Effector memory CD8-positive, alpha-beta T cell (primary cell): Measurements from ENCODE around the gene MAPK1IP1L.
"Not testable (repeated sequence)": the region's sequence is repeated elsewhere in the genome, so short reads cannot be mapped to it uniquely, and the experiment has no call there.

Experiments
- ATAC-seq: fragments of 150-1000 bp; cut with Tn5 transposase; replicated peaks from 2 replicates; pipeline ENCODE4 v1.10.0; 2021; ENCODE audit warnings: mild to moderate bottlenecking, moderate library complexity
- DNase-seq, 3 experiments: peaks; one replicate each; pipeline ENCODE4 v3.0.0; 2021
- H3K27ac Mint-ChIP-seq, 2 donors: one replicate each; pipeline ENCODE4 v1.8.0; 2022; ENCODE audit warnings: mild to moderate bottlenecking in 2 of 2, mixed read lengths in 2 of 2, moderate library complexity in 2 of 2
- H3K27me3 Mint-ChIP-seq, 2 donors: one replicate each; pipeline ENCODE4 v1.8.0; 2022; ENCODE audit warnings: mixed read lengths in 2 of 2
- H3K36me3 Mint-ChIP-seq: one replicate; pipeline ENCODE4 v1.8.0; 2022; ENCODE audit warnings: mild to moderate bottlenecking, moderate library complexity, mixed read lengths; ENCODE audit not compliant: insufficient read depth
- H3K4me1 Mint-ChIP-seq, 2 donors: one replicate each; pipeline ENCODE4 v1.8.0; 2022; ENCODE audit warnings: low read depth in 2 of 2, mixed read lengths in 2 of 2
- H3K4me3 Mint-ChIP-seq, 2 donors: one replicate each; pipeline ENCODE4 v1.8.0; 2022; ENCODE audit warnings: mild to moderate bottlenecking in 2 of 2, mixed read lengths in 2 of 2, moderate library complexity in 2 of 2
- H3K9me3 Mint-ChIP-seq, 2 donors: one replicate each; pipeline ENCODE4 v1.8.0; 2022; ENCODE audit warnings: mixed read lengths in 2 of 2

MAPK1IP1L gene

DNA sequence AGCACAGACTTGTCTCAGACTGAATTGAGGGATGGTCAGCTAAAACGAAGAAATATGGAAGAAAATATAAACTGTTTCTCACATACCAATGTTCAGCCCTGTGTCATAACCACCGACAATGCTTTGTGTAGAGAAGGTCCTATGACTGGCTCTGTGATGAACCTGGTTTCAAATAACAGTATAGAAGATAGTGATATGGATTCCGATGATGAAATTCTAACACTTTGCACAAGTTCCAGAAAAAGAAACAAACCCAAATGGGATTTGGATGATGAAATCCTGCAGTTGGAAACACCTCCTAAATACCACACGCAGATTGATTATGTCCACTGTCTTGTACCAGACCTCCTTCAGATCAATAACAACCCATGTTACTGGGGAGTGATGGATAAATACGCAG lies 7.9 kb upstream of the MAPK1IP1L start:
- H3K4me1 Mint-ChIP-seq: peaks cover 2 to 3% of the 10 kb centered on the region in 2 donors
- no peaks in the 10 kb centered on the region for H3K36me3 Mint-ChIP-seq
- no peaks in the 10 kb centered on the region for H3K9me3 Mint-ChIP-seq
- DNase-seq (no peak), ATAC-seq (no peak)
- H3K27ac Mint-ChIP-seq: no peak overlapping the region
- no peaks in the 10 kb centered on the region for H3K27me3 Mint-ChIP-seq
- H3K4me3 Mint-ChIP-seq: no peak overlapping the region

- H3K27ac Mint-ChIP-seq: no peak overlapping the region
Measured at GRCh38 chr14:55045087-55045486, 6.4 kb upstream of the MAPK1IP1L start.

GRCh38 chr14:55047301-55048053 lies 4.0 kb upstream of the MAPK1IP1L start:
- DNase-seq (no peak), ATAC-seq (no peak)
- Mint-ChIP-seq H3K27me3 (no peaks in the 10 kb centered on the region), H3K4me1 (peaks cover 9 to 12% of the 10 kb centered on the region in 2 donors), H3K36me3 (peaks cover 27% of the 10 kb centered on the region), H3K4me3 (no peak overlapping the region), H3K27ac (no peak overlapping the region), H3K9me3 (no peaks in the 10 kb centered on the region)

More at GRCh38 chr14:55045087-55045486, 6.4 kb upstream of the MAPK1IP1L start:
- Mint-ChIP-seq H3K4me3 (no peak overlapping the region), H3K36me3 (peaks cover 7% of the 10 kb centered on the region), H3K27me3 (no peaks in the 10 kb centered on the region), H3K4me1 (no peaks in the 10 kb centered on the region), H3K9me3 (no peaks in the 10 kb centered on the region)
- DNase-seq (no peak), ATAC-seq (no peak)

DNA sequence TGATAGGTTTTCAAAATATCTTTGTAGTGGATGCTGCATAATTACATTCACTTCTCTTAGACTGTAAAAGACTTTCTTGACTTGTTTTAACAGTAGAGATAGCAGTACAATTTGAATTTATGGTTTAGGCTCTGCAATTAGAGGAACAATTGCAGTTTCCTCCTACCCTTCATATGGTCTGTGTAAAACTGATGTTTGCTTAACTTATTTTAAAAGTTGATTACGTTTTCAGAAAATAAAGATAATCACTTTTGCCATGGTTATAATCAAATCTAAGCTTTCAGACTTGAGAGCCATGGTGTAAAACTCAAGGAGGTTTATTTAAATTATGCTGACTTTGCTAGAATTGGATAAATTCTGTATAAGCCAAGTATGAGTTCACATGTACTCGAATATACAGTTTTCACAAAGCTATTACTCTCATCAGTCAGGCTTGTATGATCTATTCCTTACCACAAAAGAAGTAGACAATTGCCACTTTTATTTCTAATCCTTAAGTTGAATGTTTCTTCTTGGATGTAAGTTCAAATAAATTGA lies 2.5 kb upstream of the MAPK1IP1L start:
- ATAC-seq: no peak
- Mint-ChIP-seq H3K9me3 (no peaks in the 10 kb centered on the region), H3K4me3 (no peak overlapping the region), H3K4me1 (peaks cover 21 to 26% of the 10 kb centered on the region in 2 donors), H3K36me3 (peaks cover 35% of the 10 kb centered on the region), H3K27me3 (no peaks in the 10 kb centered on the region), H3K27ac (no peak overlapping the region)
- no peak for DNase-seq

DNA sequence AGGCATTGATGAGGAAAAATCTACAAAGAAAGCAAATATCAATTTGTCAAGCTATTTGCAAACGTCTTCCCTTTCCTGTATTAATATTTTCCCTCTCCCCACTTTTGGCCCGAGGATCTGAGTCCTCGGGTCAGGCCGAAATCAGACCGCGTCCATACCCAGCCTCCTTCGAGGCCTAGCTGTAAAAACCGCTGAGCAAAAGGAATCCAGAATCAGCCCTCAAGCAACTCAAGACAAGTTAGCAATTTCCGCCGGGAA lies 353 bp upstream of the MAPK1IP1L start:
- Mint-ChIP-seq H3K4me1 (peaks cover 25 to 38% of the 10 kb centered on the region in 2 donors), H3K9me3 (no peaks in the 10 kb centered on the region), H3K27ac (peak overlapping the region; percentile 98), H3K4me3 (peak overlapping the region; percentile 86 to 94), H3K36me3 (peaks cover 40% of the 10 kb centered on the region), H3K27me3 (no peaks in the 10 kb centered on the region)
- peak; percentile 7 for ATAC-seq
- no peak for DNase-seq

- peak overlapping the region; percentile 98 for H3K27ac Mint-ChIP-seq
- peaks cover 47% of the 10 kb centered on the region for H3K36me3 Mint-ChIP-seq
- no peaks in the 10 kb centered on the region for H3K9me3 Mint-ChIP-seq
- H3K27me3 Mint-ChIP-seq: no peaks in the 10 kb centered on the region
- peak overlapping the region; percentile 86 to 94 for H3K4me3 Mint-ChIP-seq
- DNase-seq (no peak), ATAC-seq (peak; percentile 1)
- H3K4me1 Mint-ChIP-seq: peaks cover 25 to 41% of the 10 kb centered on the region in 2 donors
Measured at GRCh38 chr14:55052269-55052930, 953 bp downstream of the MAPK1IP1L start.

DNA sequence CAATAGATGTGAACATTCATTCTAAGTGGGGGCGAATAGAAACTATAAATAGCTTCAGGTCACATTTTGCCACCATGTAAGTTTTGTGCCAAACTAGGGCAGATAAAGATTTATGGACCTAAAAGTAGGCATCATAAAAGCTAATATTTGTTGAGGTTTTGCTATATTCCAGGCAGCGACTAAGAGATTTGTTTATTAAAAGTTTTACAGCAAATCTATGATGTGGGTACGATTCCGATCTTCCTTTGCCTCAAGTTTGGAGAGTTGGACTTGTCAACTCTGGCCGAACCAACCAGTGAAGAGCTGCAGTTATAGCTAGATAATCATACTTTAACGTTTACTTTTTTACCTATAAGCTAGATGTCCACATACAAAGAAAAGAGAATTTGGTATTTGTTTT lies 1.6 kb downstream of the MAPK1IP1L start:
- peaks cover 27 to 43% of the 10 kb centered on the region in 2 donors for H3K4me1 Mint-ChIP-seq
- ATAC-seq: no peak

GRCh38 chr14:55053500-55053899 lies 2.1 kb downstream of the MAPK1IP1L start:
- H3K27ac Mint-ChIP-seq: peak overlapping the region; percentile 98
- H3K4me3 Mint-ChIP-seq: peak overlapping the region; percentile 86 to 94
- H3K9me3 Mint-ChIP-seq: no peaks in the 10 kb centered on the region
- DNase-seq (no peak), ATAC-seq (no peak)
- H3K36me3 Mint-ChIP-seq: peaks cover 58% of the 10 kb centered on the region
- H3K4me1 Mint-ChIP-seq: peaks cover 29 to 48% of the 10 kb centered on the region in 2 donors
- no peaks in the 10 kb centered on the region for H3K27me3 Mint-ChIP-seq

More for the DNA sequence above, 1.6 kb downstream of the MAPK1IP1L start:
- H3K9me3 Mint-ChIP-seq: no peaks in the 10 kb centered on the region
- H3K27ac Mint-ChIP-seq: peak overlapping the region; percentile 98
- H3K36me3 Mint-ChIP-seq: peaks cover 53% of the 10 kb centered on the region
- peak overlapping the region; percentile 86 to 94 for H3K4me3 Mint-ChIP-seq
- DNase-seq: no peak
- no peaks in the 10 kb centered on the region for H3K27me3 Mint-ChIP-seq

GRCh38 chr14:55054098-55054497 lies 2.7 kb downstream of the MAPK1IP1L start:
- H3K9me3 Mint-ChIP-seq: no peaks in the 10 kb centered on the region
- H3K27ac Mint-ChIP-seq: peak overlapping the region; percentile 98
- H3K36me3 Mint-ChIP-seq: peaks cover 60% of the 10 kb centered on the region
- no peak for ATAC-seq
- H3K4me3 Mint-ChIP-seq: peak overlapping the region; percentile 86 to 94
- no peak for DNase-seq
- H3K4me1 Mint-ChIP-seq: peaks cover 29 to 48% of the 10 kb centered on the region in 2 donors
- no peaks in the 10 kb centered on the region for H3K27me3 Mint-ChIP-seq

GRCh38 chr14:55057919-55058318 lies 6.5 kb downstream of the MAPK1IP1L start:
- peak overlapping the region in 1 of 2 donors; percentile 27 for H3K27ac Mint-ChIP-seq
- ATAC-seq (no peak), DNase-seq (no peak)
- no peaks in the 10 kb centered on the region for H3K27me3 Mint-ChIP-seq
- H3K4me1 Mint-ChIP-seq: peaks cover 30 to 64% of the 10 kb centered on the region in 2 donors
- H3K9me3 Mint-ChIP-seq: no peaks in the 10 kb centered on the region
- H3K4me3 Mint-ChIP-seq: peak overlapping the region in 1 of 2 donors; percentile 10
- H3K36me3 Mint-ChIP-seq: peaks cover 66% of the 10 kb centered on the region

DNA sequence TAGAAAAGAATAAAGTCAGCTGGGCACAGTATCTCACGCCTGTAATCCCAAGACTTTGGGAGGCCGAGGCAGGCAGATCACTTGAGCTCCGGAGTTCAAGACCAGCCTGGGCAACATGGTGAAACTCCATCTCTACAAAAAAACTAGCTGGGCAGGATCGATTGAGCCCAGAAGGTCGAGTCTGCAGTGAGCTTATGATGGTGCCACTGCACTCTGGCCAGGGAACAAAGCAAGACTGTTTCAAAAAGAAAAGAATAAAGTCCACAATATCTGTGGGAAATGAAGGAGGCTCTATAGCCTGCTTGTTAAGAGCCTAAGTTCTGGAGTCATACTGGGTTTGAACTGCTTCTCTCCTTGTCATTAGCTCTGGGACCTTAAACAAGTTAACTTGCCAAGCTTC lies 7.9 kb downstream of the MAPK1IP1L start:
- Mint-ChIP-seq H3K4me3 (no peak overlapping the region), H3K36me3 (peaks cover 70% of the 10 kb centered on the region), H3K9me3 (no peaks in the 10 kb centered on the region), H3K4me1 (peaks cover 24 to 55% of the 10 kb centered on the region in 2 donors), H3K27ac (peak overlapping the region; percentile 51 to 83), H3K27me3 (no peaks in the 10 kb centered on the region)
- ATAC-seq: no peak
- no peak for DNase-seq

- H3K27ac Mint-ChIP-seq: peak overlapping the region in 1 of 2 donors; percentile 89
- no peak overlapping the region for H3K4me3 Mint-ChIP-seq
- no peak for DNase-seq
- no peaks in the 10 kb centered on the region for H3K9me3 Mint-ChIP-seq
- peaks cover 91% of the 10 kb centered on the region for H3K36me3 Mint-ChIP-seq
- H3K27me3 Mint-ChIP-seq: no peaks in the 10 kb centered on the region
- no peak for ATAC-seq
- H3K4me1 Mint-ChIP-seq: peaks cover 21 to 43% of the 10 kb centered on the region in 2 donors
Measured at GRCh38 chr14:55062517-55063351, 11.3 kb downstream of the MAPK1IP1L start.

DNA sequence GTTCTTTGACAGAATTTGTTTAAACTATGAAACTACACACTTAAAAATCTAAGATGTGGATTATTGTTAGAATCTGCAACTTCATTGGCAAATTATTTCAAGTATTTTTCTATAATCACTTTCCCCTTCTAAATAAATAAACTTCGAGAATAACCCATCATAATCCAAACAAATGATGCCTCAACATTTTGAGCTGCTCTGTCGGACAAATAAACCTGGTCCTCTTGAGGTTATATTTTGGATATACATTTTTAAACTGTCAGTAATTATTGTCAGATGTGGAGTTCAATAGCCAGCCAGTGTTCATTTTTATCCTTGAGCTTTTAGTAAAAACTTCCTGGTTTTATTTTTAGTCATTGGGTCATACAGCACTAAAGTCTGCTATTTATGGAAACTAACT lies 13.4 kb downstream of the MAPK1IP1L start:
- peaks cover 12 to 28% of the 10 kb centered on the region in 2 donors for H3K4me1 Mint-ChIP-seq
- not testable (repeated sequence) for H3K9me3 Mint-ChIP-seq, H3K27me3 Mint-ChIP-seq, DNase-seq, ATAC-seq, H3K4me3 Mint-ChIP-seq
- peaks cover 73% of the 10 kb centered on the region for H3K36me3 Mint-ChIP-seq
- H3K27ac Mint-ChIP-seq: peak overlapping the region in 1 of 2 donors; percentile 32
